Erythroblast (primary cell): ENCODE measurements around the gene ZNF23.

Experiments
- GATA1 ChIP-seq: IDR thresholded peaks from 2 replicates; pipeline ENCODE4 v1.6.1; 2011; ENCODE audit warnings: low read depth, mild to moderate bottlenecking, control low read depth, low read length, moderate library complexity
- POLR2A ChIP-seq: IDR thresholded peaks from 2 replicates; pipeline ENCODE4 v1.6.1; 2011; ENCODE audit warnings: mild to moderate bottlenecking, low read length

DNA sequence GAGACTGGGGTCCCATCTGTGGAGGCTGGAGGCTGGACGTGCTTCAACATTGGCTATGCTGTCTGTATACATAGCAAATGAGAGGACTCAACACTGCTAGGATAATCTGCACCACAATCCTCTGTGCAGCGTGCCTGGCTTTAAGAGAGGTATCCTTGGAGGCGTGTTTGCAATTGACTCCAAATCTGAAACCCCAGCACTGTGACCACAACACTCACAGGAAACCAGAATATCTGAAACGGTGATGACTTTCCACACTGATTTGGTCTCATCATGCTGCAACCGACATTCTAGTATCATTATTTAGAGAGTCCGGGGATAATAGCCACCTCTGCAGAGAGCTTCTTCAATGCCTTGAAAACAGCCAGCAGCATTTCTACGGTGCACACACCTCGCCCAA is 55.3 kb downstream of the ZNF23 start:
- no peak for TF ChIP-seq POLR2A
- TF ChIP-seq GATA1: no peak
